HEK293 (cell line): ENCODE data around the gene ABI3BP.

Experiments
- CTCF ChIP-seq: fragments of 450-650 bp; formaldehyde crosslinking; IDR thresholded peaks from 2 replicates; pipeline ENCODE4 v1.5.1; 2016; ENCODE audit warnings: missing biosample characterization, missing genetic modification characterization
- RBAK ChIP-seq: fragments of 450-650 bp; formaldehyde crosslinking; IDR thresholded peaks from 2 replicates; pipeline ENCODE4 v1.5.1; 2016; ENCODE audit warnings: missing biosample characterization, missing genetic modification characterization
- ZNF335 ChIP-seq: fragments of 450-650 bp; formaldehyde crosslinking; conservative IDR thresholded peaks from 2 replicates; pipeline ENCODE4 v1.5.1; 2016; ENCODE audit warnings: missing biosample characterization, missing genetic modification characterization
- ZNF670 ChIP-seq: fragments of 450-650 bp; formaldehyde crosslinking; IDR thresholded peaks from 2 replicates; pipeline ENCODE4 v1.5.1; 2016; ENCODE audit warnings: missing biosample characterization, missing genetic modification characterization, low read depth

- TF ChIP-seq ZNF670: no peak
- TF ChIP-seq CTCF (tag by site-specific recombination): no peak
- no peak for TF ChIP-seq RBAK (tag by site-specific recombination)
- TF ChIP-seq ZNF335 (tag by site-specific recombination): no peak
These were observed 262.7 kb downstream of the ABI3BP start for GRCh38 chr3:100730524-100730923.
